ENCODE data around the gene SNCB. TPM values are rescaled to one million over a fixed set of nuclear protein-coding genes. Genes with fewer than 3 reads are reported as not detected.

SNCB gene
- total RNA-seq, 1 experiment from 2014 or later = 6.8 TPM

- TF ChIP-seq PRDM15 (CRISPR knock-in tag; IDR thresholded peaks at IDR 0.05) = no peak
- TF ChIP-seq ZNF512 (CRISPR knock-in tag; IDR thresholded peaks at IDR 0.05; ENCODE audit: borderline replicate concordance) = no peak
Observed at GRCh38 chr5:176677209-176677939, 47.0 kb upstream of the SNCB start (continued).

GRCh38 chr5:176676361-176676824 lies 46.1 kb upstream of the SNCB start:
- Mint-ChIP-seq H3K27ac (no peak overlapping the region), H3K27me3 (ENCODE audit: low read depth) (peaks cover 8% of the 10 kb centered on the region), H3K4me3 (no peak overlapping the region), H3K36me3 (no peaks in the 10 kb centered on the region), H3K9me3 (no peaks in the 10 kb centered on the region), H3K4me1 (peaks cover 33% of the 10 kb centered on the region)
- POLR2A ChIA-PET = interaction anchor here (1.0 kb wide), 1 partner anchor 16 kb away, joined by 3 read pairs; no protein-coding TSS in a partner anchor
- no peak for ATAC-seq
- no peak for TF ChIP-seq RORB (CRISPR knock-in tag; IDR thresholded peaks at IDR 0.05)
- TF ChIP-seq KAT7 (CRISPR knock-in tag; IDR thresholded peaks at IDR 0.05; ENCODE audit: borderline replicate concordance) = no peak
- no peak for TF ChIP-seq STAT6 (CRISPR knock-in tag; conservative IDR thresholded peaks at IDR 0.05; ENCODE audit: low read depth)
- TF ChIP-seq TCF7 (CRISPR knock-in tag; IDR thresholded peaks at IDR 0.05; ENCODE audit: low read depth) = no peak
- no peak for TF ChIP-seq NFATC4 (CRISPR knock-in tag; IDR thresholded peaks at IDR 0.05)
- no peak for TF ChIP-seq ZSCAN18 (CRISPR knock-in tag; IDR thresholded peaks at IDR 0.05)
- no peak for TF ChIP-seq ELF4 (CRISPR knock-in tag; IDR thresholded peaks at IDR 0.05; ENCODE audit: low read depth)
- no peak for TF ChIP-seq ZNF425 (CRISPR knock-in tag; conservative IDR thresholded peaks at IDR 0.05)
- TF ChIP-seq OVOL2 (CRISPR knock-in tag; IDR thresholded peaks at IDR 0.05; ENCODE audit: borderline replicate concordance) = no peak
- TF ChIP-seq MLX (CRISPR knock-in tag; IDR thresholded peaks at IDR 0.05) = no peak
- TF ChIP-seq PREB (CRISPR knock-in tag; IDR thresholded peaks at IDR 0.05; ENCODE audit: borderline replicate concordance) = no peak
- no peak for TF ChIP-seq EMX1 (CRISPR knock-in tag; IDR thresholded peaks at IDR 0.05)
- no peak for TF ChIP-seq CTCF (IDR thresholded peaks at IDR 0.05)
- CTCF ChIA-PET = interaction anchor here (0.7 to 5.4 kb wide), 9 partner anchors 9 to 118 kb away, joined by 3 to 60 read pairs (median 5); no protein-coding TSS in a partner anchor
- no peak for DNase-seq (ENCODE audit: low spot score)
